GM12878 (cell line): ENCODE data around the gene PIM2. TPM values are rescaled to one million over a fixed set of nuclear protein-coding genes. Genes with fewer than 3 reads are reported as not detected.
A peak's percentile ranks its signal among the peaks of the same experiment; 100 is the strongest.

Source experiments
- BACH1 ChIP-seq: fragments of 450-650 bp; IDR thresholded peaks from 2 replicates; pipeline ENCODE4 v1.6.1; 2017; ENCODE audit warnings: mild to moderate bottlenecking, borderline replicate concordance
- EP300 ChIP-seq, 2 experiments: fragments of 150-350 bp in 1 of 2; IDR thresholded peaks; 2 replicates each; pipeline ENCODE4 v1.6.1; 2011 to 2012; ENCODE audit warnings: low read depth in 2 of 2, low read length in 2 of 2, borderline replicate concordance in 1 of 2, improper control_type of control experiment in 1 of 2, inconsistent platforms in 1 of 2; ENCODE audit not compliant: control insufficient read depth in 1 of 2
- FOXM1 ChIP-seq: IDR thresholded peaks from 2 replicates; pipeline ENCODE4 v1.6.1; 2012; ENCODE audit warnings: low read depth, mild to moderate bottlenecking, inconsistent platforms, low read length, moderate library complexity
- HDGF ChIP-seq: fragments of 450-650 bp; IDR thresholded peaks from 2 replicates; pipeline ENCODE4 v1.6.1; 2016; ENCODE audit warnings: antibody characterized with exemption
- JUNB ChIP-seq: IDR thresholded peaks from 2 replicates; pipeline ENCODE4 v1.6.1; 2016; ENCODE audit warnings: antibody characterized with exemption, mild to moderate bottlenecking
- NFXL1 ChIP-seq: fragments of 450-650 bp; IDR thresholded peaks from 2 replicates; pipeline ENCODE4 v1.6.1; 2017; ENCODE audit warnings: antibody characterized with exemption, mild to moderate bottlenecking, borderline replicate concordance
- NFYB ChIP-seq: IDR thresholded peaks from 2 replicates; pipeline ENCODE4 v1.6.1; 2011; ENCODE audit warnings: low read depth, mild to moderate bottlenecking, low read length, improper control_type of control experiment, moderate library complexity; ENCODE audit not compliant: insufficient read depth
- PAX8 ChIP-seq: fragments of 450-650 bp; IDR thresholded peaks from 2 replicates; pipeline ENCODE4 v1.6.1; 2017; ENCODE audit warnings: mild to moderate bottlenecking, moderate library complexity
- RAD51 ChIP-seq: fragments of 450-650 bp; IDR thresholded peaks from 2 replicates; pipeline ENCODE4 v1.6.1; 2016; ENCODE audit warnings: moderate library complexity, mild to moderate bottlenecking, inconsistent platforms
- RCOR1 ChIP-seq: conservative IDR thresholded peaks from 2 replicates; pipeline ENCODE4 v1.6.1; 2012; ENCODE audit warnings: low read depth, low read length, improper control_type of control experiment
- RFX5 ChIP-seq: IDR thresholded peaks from 2 replicates; pipeline ENCODE4 v1.6.1; 2011; ENCODE audit warnings: low read depth, low read length, improper control_type of control experiment
- RUNX3 ChIP-seq: IDR thresholded peaks from 2 replicates; pipeline ENCODE4 v1.6.1; 2012; ENCODE audit warnings: low read length, inconsistent platforms
- TARDBP ChIP-seq: IDR thresholded peaks from 2 replicates; pipeline ENCODE4 v1.6.1; 2016; ENCODE audit warnings: borderline replicate concordance
- ZNF384 ChIP-seq: IDR thresholded peaks from 2 replicates; pipeline ENCODE4 v1.6.1; 2012; ENCODE audit warnings: low read depth, mild to moderate bottlenecking, low read length, improper control_type of control experiment, borderline replicate concordance
- polyA plus RNA-seq, 11 experiments: library from polyadenylated mRNA; depleted of rRNA in 4 of 11; unstranded in 6 of 11; stranded (reverse) in 5 of 11; fragments of >200 nt; fragmentation: Nextera tagmentation in 4 of 11; fragmentation: Illumina TruSeq in 1 of 11; extraction: Ambion mirVana in 4 of 11; extraction: Trizol in 1 of 11; gene quantifications; 1 replicate in 1 of 11; 2 replicates in 10 of 11; pipeline versions ENCODE4 v1.2.1 to v1.2.3, GENCODE V29; 2011 to 2016; ENCODE audit warnings: inconsistent platforms in 2 of 11, missing spikeins in 2 of 11, low read depth in 1 of 11
- total RNA-seq, 4 experiments: library from RNA; depleted of rRNA in 3 of 4; stranded (reverse); fragments of >200 nt in 3 of 4; fragmentation: Illumina TruSeq in 1 of 4; extraction: Trizol in 1 of 4; gene quantifications; 2 replicates each; pipeline versions ENCODE4 v1.2.1 to v1.2.3, GENCODE V29; 2013 to 2021
- TF ChIP-seq, protein P1 (sequence below): IDR thresholded peaks from 2 replicates; pipeline ENCODE4 v1.6.1; 2011; ENCODE audit warnings: mild to moderate bottlenecking, low read depth, low read length, moderate library complexity; ENCODE audit not compliant: insufficient replicate concordance
- TF ChIP-seq, protein P2 (sequence below): fragments of 450-650 bp; IDR thresholded peaks from 2 replicates; pipeline ENCODE4 v1.6.1; 2018; ENCODE audit warnings: mild to moderate bottlenecking, low read depth, moderate library complexity; ENCODE audit not compliant: partially characterized antibody
- TF ChIP-seq, protein P3 (sequence below): IDR thresholded peaks from 2 replicates; pipeline ENCODE4 v1.6.1; 2012; ENCODE audit warnings: improper control_type of control experiment, low read depth, low read length; ENCODE audit not compliant: insufficient replicate concordance
- TF ChIP-seq, protein P4 (sequence below): fragments of 450-650 bp; conservative IDR thresholded peaks from 2 replicates; pipeline ENCODE4 v1.6.1; 2017; ENCODE audit warnings: mild to moderate bottlenecking, moderate library complexity
- TF ChIP-seq, protein P5 (sequence below): IDR thresholded peaks from 2 replicates; pipeline ENCODE4 v1.6.1; 2012; ENCODE audit warnings: low read depth, low read length, improper control_type of control experiment

PIM2 gene
- total and polyA plus RNA-seq, 10 of the 15 experiments (the other 5 are each of a cell fraction or from before 2014, with no cell fraction given), result 19.2 to 96.8 (median 32.3) TPM

DNA sequence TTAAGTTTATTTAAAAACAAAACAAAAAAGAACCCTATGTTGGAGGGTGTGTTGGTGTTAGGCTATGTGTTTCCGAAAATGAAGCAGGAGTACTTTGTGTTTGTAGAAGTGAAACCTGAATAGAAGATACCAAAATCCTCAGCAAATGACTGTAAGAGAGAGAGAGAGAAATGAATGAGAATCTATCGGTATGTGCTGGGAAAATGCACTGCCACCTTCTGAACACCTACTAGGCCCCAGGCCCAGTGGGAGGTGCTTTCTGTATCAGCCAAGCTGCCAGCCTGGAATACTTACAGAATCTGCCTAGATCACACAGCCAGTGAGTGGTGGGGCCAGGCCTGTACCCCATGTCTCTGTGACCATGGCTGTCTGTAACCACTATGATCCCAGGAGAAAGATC is 14.9 kb upstream of the PIM2 start (continued):
- TF ChIP-seq, protein P1, sequence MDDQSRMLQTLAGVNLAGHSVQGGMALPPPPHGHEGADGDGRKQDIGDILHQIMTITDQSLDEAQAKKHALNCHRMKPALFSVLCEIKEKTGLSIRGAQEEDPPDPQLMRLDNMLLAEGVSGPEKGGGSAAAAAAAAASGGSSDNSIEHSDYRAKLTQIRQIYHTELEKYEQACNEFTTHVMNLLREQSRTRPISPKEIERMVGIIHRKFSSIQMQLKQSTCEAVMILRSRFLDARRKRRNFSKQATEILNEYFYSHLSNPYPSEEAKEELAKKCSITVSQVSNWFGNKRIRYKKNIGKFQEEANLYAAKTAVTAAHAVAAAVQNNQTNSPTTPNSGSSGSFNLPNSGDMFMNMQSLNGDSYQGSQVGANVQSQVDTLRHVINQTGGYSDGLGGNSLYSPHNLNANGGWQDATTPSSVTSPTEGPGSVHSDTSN, result no peak
- TF ChIP-seq BACH1, result no peak
- TF ChIP-seq NFXL1, result no peak
- peak; percentile 25 to 59; a peak in 2 of 4 replicates for TF ChIP-seq EP300 (IDR thresholded peaks at IDR 0.05; ENCODE audit: borderline replicate concordance in 1 of 2, control insufficient read depth in 1 of 2, low read depth in 2 of 2, low read length in 2 of 2)
- TF ChIP-seq RFX5, result no peak
- no peak for TF ChIP-seq RAD51
- no peak for TF ChIP-seq ZNF384
- TF ChIP-seq, protein P2, sequence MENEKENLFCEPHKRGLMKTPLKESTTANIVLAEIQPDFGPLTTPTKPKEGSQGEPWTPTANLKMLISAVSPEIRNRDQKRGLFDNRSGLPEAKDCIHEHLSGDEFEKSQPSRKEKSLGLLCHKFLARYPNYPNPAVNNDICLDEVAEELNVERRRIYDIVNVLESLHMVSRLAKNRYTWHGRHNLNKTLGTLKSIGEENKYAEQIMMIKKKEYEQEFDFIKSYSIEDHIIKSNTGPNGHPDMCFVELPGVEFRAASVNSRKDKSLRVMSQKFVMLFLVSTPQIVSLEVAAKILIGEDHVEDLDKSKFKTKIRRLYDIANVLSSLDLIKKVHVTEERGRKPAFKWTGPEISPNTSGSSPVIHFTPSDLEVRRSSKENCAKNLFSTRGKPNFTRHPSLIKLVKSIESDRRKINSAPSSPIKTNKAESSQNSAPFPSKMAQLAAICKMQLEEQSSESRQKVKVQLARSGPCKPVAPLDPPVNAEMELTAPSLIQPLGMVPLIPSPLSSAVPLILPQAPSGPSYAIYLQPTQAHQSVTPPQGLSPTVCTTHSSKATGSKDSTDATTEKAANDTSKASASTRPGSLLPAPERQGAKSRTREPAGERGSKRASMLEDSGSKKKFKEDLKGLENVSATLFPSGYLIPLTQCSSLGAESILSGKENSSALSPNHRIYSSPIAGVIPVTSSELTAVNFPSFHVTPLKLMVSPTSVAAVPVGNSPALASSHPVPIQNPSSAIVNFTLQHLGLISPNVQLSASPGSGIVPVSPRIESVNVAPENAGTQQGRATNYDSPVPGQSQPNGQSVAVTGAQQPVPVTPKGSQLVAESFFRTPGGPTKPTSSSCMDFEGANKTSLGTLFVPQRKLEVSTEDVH, result no peak
- TF ChIP-seq, protein P3, sequence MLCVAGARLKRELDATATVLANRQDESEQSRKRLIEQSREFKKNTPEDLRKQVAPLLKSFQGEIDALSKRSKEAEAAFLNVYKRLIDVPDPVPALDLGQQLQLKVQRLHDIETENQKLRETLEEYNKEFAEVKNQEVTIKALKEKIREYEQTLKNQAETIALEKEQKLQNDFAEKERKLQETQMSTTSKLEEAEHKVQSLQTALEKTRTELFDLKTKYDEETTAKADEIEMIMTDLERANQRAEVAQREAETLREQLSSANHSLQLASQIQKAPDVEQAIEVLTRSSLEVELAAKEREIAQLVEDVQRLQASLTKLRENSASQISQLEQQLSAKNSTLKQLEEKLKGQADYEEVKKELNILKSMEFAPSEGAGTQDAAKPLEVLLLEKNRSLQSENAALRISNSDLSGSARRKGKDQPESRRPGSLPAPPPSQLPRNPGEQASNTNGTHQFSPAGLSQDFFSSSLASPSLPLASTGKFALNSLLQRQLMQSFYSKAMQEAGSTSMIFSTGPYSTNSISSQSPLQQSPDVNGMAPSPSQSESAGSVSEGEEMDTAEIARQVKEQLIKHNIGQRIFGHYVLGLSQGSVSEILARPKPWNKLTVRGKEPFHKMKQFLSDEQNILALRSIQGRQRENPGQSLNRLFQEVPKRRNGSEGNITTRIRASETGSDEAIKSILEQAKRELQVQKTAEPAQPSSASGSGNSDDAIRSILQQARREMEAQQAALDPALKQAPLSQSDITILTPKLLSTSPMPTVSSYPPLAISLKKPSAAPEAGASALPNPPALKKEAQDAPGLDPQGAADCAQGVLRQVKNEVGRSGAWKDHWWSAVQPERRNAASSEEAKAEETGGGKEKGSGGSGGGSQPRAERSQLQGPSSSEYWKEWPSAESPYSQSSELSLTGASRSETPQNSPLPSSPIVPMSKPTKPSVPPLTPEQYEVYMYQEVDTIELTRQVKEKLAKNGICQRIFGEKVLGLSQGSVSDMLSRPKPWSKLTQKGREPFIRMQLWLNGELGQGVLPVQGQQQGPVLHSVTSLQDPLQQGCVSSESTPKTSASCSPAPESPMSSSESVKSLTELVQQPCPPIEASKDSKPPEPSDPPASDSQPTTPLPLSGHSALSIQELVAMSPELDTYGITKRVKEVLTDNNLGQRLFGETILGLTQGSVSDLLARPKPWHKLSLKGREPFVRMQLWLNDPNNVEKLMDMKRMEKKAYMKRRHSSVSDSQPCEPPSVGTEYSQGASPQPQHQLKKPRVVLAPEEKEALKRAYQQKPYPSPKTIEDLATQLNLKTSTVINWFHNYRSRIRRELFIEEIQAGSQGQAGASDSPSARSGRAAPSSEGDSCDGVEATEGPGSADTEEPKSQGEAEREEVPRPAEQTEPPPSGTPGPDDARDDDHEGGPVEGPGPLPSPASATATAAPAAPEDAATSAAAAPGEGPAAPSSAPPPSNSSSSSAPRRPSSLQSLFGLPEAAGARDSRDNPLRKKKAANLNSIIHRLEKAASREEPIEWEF, result no peak
- TF ChIP-seq, protein P4, sequence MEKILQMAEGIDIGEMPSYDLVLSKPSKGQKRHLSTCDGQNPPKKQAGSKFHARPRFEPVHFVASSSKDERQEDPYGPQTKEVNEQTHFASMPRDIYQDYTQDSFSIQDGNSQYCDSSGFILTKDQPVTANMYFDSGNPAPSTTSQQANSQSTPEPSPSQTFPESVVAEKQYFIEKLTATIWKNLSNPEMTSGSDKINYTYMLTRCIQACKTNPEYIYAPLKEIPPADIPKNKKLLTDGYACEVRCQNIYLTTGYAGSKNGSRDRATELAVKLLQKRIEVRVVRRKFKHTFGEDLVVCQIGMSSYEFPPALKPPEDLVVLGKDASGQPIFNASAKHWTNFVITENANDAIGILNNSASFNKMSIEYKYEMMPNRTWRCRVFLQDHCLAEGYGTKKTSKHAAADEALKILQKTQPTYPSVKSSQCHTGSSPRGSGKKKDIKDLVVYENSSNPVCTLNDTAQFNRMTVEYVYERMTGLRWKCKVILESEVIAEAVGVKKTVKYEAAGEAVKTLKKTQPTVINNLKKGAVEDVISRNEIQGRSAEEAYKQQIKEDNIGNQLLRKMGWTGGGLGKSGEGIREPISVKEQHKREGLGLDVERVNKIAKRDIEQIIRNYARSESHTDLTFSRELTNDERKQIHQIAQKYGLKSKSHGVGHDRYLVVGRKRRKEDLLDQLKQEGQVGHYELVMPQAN, result no peak
- no peak for TF ChIP-seq FOXM1
- no peak for TF ChIP-seq TARDBP
- no peak for TF ChIP-seq RCOR1
- TF ChIP-seq NFYB, result no peak
- no peak for TF ChIP-seq PAX8
- peak; percentile 48 for TF ChIP-seq RUNX3
- peak; percentile 29; the same call in 1 of the 2 replicates for TF ChIP-seq JUNB
- TF ChIP-seq, protein P5, sequence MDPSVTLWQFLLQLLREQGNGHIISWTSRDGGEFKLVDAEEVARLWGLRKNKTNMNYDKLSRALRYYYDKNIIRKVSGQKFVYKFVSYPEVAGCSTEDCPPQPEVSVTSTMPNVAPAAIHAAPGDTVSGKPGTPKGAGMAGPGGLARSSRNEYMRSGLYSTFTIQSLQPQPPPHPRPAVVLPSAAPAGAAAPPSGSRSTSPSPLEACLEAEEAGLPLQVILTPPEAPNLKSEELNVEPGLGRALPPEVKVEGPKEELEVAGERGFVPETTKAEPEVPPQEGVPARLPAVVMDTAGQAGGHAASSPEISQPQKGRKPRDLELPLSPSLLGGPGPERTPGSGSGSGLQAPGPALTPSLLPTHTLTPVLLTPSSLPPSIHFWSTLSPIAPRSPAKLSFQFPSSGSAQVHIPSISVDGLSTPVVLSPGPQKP, result no peak
- TF ChIP-seq HDGF, result no peak
